DND-41 (cell line): Measurements from ENCODE around the gene KLK6.

Experiments
- EZH2 ChIP-seq: IDR thresholded peaks from 3 replicates; pipeline ENCODE4 v1.6.1; 2012; ENCODE audit warnings: borderline replicate concordance, low read depth, mild to moderate bottlenecking, moderate library complexity, low read length, inconsistent platforms; ENCODE audit not compliant: severe bottlenecking
- TF ChIP-seq, protein P1 (sequence below): IDR thresholded peaks from 2 replicates; pipeline ENCODE4 v1.5.1; 2012; ENCODE audit warnings: borderline replicate concordance, low read length, moderate library complexity, mild to moderate bottlenecking; ENCODE audit not compliant: poor library complexity, severe bottlenecking; ENCODE audit errors: extremely low read depth

DNA sequence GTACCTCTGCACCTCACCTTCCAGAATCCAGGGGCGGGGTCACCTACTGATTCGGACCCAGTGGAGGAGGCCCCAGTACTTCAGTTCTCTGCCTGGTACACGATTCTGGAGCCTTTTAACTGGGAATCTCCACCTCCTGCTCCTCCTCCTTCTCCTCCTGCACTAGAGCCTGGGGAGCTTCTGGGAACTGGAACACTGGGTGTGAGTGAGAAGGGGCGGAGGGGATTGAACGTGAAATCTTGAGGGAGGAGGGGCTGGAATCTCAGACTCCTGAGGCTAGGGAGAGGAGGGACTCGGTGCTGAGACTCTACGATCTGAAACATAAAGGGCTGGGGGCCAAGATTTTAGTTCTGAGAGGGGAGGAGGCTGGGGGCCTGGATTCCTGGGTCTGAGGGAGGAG is 32.1 kb upstream of the KLK6 start, which contains the start of gene KLK8:
- no peak for TF ChIP-seq EZH2
- TF ChIP-seq, protein P1, sequence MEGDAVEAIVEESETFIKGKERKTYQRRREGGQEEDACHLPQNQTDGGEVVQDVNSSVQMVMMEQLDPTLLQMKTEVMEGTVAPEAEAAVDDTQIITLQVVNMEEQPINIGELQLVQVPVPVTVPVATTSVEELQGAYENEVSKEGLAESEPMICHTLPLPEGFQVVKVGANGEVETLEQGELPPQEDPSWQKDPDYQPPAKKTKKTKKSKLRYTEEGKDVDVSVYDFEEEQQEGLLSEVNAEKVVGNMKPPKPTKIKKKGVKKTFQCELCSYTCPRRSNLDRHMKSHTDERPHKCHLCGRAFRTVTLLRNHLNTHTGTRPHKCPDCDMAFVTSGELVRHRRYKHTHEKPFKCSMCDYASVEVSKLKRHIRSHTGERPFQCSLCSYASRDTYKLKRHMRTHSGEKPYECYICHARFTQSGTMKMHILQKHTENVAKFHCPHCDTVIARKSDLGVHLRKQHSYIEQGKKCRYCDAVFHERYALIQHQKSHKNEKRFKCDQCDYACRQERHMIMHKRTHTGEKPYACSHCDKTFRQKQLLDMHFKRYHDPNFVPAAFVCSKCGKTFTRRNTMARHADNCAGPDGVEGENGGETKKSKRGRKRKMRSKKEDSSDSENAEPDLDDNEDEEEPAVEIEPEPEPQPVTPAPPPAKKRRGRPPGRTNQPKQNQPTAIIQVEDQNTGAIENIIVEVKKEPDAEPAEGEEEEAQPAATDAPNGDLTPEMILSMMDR: no peak
